ENCODE data around the gene RBM8A. TPM values are rescaled to one million over a fixed set of nuclear protein-coding genes. Genes with fewer than 3 reads are reported as not detected.

The RBM8A gene
- 100 to 1,000 TPM in 3 of 4 donors, 10 to 100 TPM in 1; 82.9 to 254 (median 174) TPM for total RNA-seq
- 100 to 1,000 TPM; 193 to 527 (median 243) TPM for polyA plus RNA-seq
- long read RNA-seq, donor 1, full-length matches to known transcripts = 50 of 71 reads
- long read RNA-seq, donor 1, partial matches to known transcripts = 11 of 71 reads
- long read RNA-seq, donor 1, other reads (novel, unspliced or antisense) = 10 of 71 reads
- long read RNA-seq, donor 2, full-length matches to known transcripts = 158 of 207 reads
- long read RNA-seq, donor 2, partial matches to known transcripts = 18 of 207 reads
- long read RNA-seq, donor 2, other reads (novel, unspliced or antisense) = 31 of 207 reads

- peaks cover 0 to 42% of the 10 kb centered on the region in 2 donors for H3K36me3 ChIP-seq (ENCODE audit: insufficient read depth in 1 of 2, low read depth in 1 of 2)
- WGBS, 3 donors = 0 to 1% (median 0%) methylated on average over 41 of the region's 41 CpGs
- ATAC-seq = peak; percentile 95 to 99 (median 96)
- H3K9me3 ChIP-seq = no peaks in the 10 kb centered on the region
- intact Hi-C loops (cut with DNase I) = no loop called here
- peak; percentile 91 to 96 for DNase-seq
- peak within 1 kb of the TSS; percentile 78 for H3K4me3 ChIP-seq
- peak; percentile 60 for TF ChIP-seq CTCF (IDR thresholded peaks at IDR 0.05)
- H3K27ac ChIP-seq = peak within 1 kb of the TSS; percentile 98
- no peaks in the 10 kb centered on the region for H3K27me3 ChIP-seq (ENCODE audit: insufficient read depth in 3 of 3, low read length in 2 of 3)
- peaks cover 14% of the 10 kb centered on the region for H3K4me1 ChIP-seq
Measured at GRCh38 chr1:145927063-145927886, at the start of gene RBM8A. TSS of gene RBM8A (minus strand) at chr1:145927484. CDS start at chr1:145927426, 58 bp downstream.

DNA sequence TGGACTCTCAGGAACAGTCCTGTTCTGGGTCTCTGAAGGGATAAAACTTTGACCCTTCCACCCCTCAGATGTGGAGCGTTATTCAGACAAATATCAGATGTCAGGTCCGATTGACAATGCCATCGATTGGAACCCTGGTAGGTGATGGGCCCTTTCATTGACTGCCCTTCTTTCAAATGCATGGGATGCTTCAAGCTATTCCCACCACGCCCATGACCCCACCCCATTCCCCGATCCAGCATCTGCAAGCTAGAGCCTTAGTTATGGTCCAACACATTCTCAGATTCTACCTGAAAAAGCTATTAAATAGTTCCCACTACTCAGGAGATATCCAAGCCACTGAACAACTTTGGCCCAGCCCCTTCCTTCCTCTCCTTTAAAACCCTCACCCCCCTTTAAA is 49.7 kb upstream of the RBM8A start:
- Histone ChIP-seq H3K4me1 (peaks cover 44% of the 10 kb centered on the region), H3K27ac (peak overlapping the region; percentile 98), H3K36me3 (ENCODE audit: insufficient read depth in 1 of 2, low read depth in 1 of 2) (peaks cover 0 to 11% of the 10 kb centered on the region in 2 donors), H3K27me3 (ENCODE audit: insufficient read depth in 3 of 3, low read length in 2 of 3) (no peaks in the 10 kb centered on the region), H3K9me3 (no peaks in the 10 kb centered on the region), H3K4me3 (no peak overlapping the region)
- TF ChIP-seq CTCF (IDR thresholded peaks at IDR 0.05) = no peak
- intact Hi-C loops (cut with DNase I) = loop anchor here in 1 of 2 donors (2.0 kb wide), 1 partner anchor 36 kb away; no protein-coding TSS in a partner anchor
- DNase-seq (peak in 1 of 2 donors; percentile 35), ATAC-seq (no peak)
- WGBS, 3 donors = 76 to 78% (median 78%) methylated on average over 5 of the region's 5 CpGs

DNA sequence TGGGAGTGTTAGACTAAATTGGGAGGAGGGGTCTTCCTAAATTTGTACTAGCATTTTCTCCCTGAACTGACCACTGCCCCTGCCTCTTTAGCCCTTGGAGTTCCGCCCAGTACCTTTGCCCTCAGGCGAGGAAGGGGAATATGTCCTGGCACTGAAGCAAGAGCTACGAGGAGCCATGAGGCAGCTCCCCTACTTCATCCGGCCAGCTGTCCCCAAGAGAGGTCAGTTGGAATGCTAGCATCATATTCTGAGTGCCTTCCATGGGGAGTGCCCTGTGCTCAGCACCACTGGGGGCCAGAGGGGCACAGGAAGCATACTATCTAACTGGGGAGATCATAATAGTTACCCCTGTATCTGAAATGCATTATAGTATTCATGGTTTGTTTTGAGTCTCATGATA is 47.9 kb upstream of the RBM8A start:
- ATAC-seq (no peak), DNase-seq (peak in 1 of 2 donors; percentile 20)
- H3K27me3 ChIP-seq (ENCODE audit: insufficient read depth in 3 of 3, low read length in 2 of 3) = no peaks in the 10 kb centered on the region
- H3K36me3 ChIP-seq (ENCODE audit: insufficient read depth in 1 of 2, low read depth in 1 of 2) = peaks cover 0 to 11% of the 10 kb centered on the region in 2 donors
- no peak overlapping the region for H3K4me3 ChIP-seq
- intact Hi-C loops (cut with DNase I) = loop anchor here in 1 of 2 donors (1.0 kb wide), 1 partner anchor 33 kb away; no protein-coding TSS in a partner anchor
- no peak for TF ChIP-seq CTCF (IDR thresholded peaks at IDR 0.05)
- peaks cover 27% of the 10 kb centered on the region for H3K4me1 ChIP-seq
- WGBS, 3 donors = 38 to 51% (median 46%) methylated on average over 4 of the region's 4 CpGs
- no peaks in the 10 kb centered on the region for H3K9me3 ChIP-seq
- peak overlapping the region; percentile 9 for H3K27ac ChIP-seq

DNA sequence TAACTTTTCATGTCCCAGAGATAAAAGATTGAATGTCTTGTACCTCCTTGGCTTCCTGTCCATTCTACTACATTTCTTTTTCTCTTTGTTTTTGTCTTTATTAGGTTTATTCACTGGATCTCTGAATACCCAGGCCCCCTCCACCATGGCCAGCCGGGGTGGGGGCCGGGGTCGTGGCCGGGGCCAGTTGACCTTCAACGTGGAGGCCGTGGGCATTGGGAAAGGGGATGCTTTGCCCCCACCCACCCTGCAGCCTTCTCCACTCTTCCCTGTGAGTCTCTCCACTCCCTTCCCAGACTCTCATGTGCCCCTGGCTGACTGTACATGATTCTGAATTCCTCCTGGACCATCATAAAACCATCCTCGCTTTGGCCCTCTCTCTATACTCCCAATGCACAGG is 47.4 kb upstream of the RBM8A start:
- H3K4me3 ChIP-seq = no peak overlapping the region
- intact Hi-C loops (cut with DNase I) = loop anchor here in 1 of 2 donors (1.0 kb wide), 1 partner anchor 34 kb away; no protein-coding TSS in a partner anchor
- no peak for TF ChIP-seq CTCF (IDR thresholded peaks at IDR 0.05)
- ATAC-seq (no peak), DNase-seq (peak in 1 of 2 donors; percentile 39)
- peaks cover 22% of the 10 kb centered on the region for H3K4me1 ChIP-seq
- 78 to 87% (median 79%) methylated on average over 7 of the region's 7 CpGs for WGBS, 3 donors
- H3K36me3 ChIP-seq (ENCODE audit: insufficient read depth in 1 of 2, low read depth in 1 of 2) = peaks cover 0 to 11% of the 10 kb centered on the region in 2 donors
- H3K27ac ChIP-seq = peak overlapping the region; percentile 9
- H3K27me3 ChIP-seq (ENCODE audit: insufficient read depth in 3 of 3, low read length in 2 of 3) = no peaks in the 10 kb centered on the region
- H3K9me3 ChIP-seq = no peaks in the 10 kb centered on the region

Data from psoas muscle (tissue), 8 donors.